Gastroesophageal sphincter (tissue), 4 donors: Measurements from ENCODE around the gene LZIC. TPM values are rescaled to one million over a fixed set of nuclear protein-coding genes. Genes with fewer than 3 reads are reported as not detected.
A peak's percentile ranks its signal among the peaks of the same experiment; 100 is the strongest.

ENCODE experiments used
- ATAC-seq: fragments of 150-250 bp; one replicate; pipeline ENCODE4 v1.9.1; 2016; ENCODE audit warnings: mild to moderate bottlenecking, moderate library complexity
- H3K27ac ChIP-seq, 4 donors: fragments of 200-600 bp; sonication (generic) in 3 of 4; 1 replicate in 3 of 4; 2 replicates in 1 of 4; pipeline ENCODE4 v1.5.1; 2016 to 2019
- H3K27me3 ChIP-seq: fragments of 200-600 bp; sonication (generic); one replicate; pipeline ENCODE4 v1.5.1; 2019
- H3K36me3 ChIP-seq, 2 donors: fragments of 200-600 bp; sonication (generic); one replicate each; pipeline ENCODE4 v1.5.1; 2019; ENCODE audit warnings: control low read depth in 1 of 2
- H3K4me1 ChIP-seq, 3 donors: fragments of 200-600 bp; sonication (generic); 1 replicate in 2 of 3; 2 replicates in 1 of 3; pipeline ENCODE4 v1.5.1; 2016 to 2019; ENCODE audit warnings: control low read depth in 2 of 3
- H3K4me3 ChIP-seq, 2 donors: fragments of 200-600 bp; sonication (generic); one replicate each; pipeline ENCODE4 v1.5.1; 2019; ENCODE audit warnings: mild to moderate bottlenecking in 1 of 2, moderate library complexity in 1 of 2
- H3K9me3 ChIP-seq, 3 donors: fragments of 200-600 bp; sonication (generic); one replicate each; pipeline ENCODE4 v1.5.1; 2017 to 2019; ENCODE audit warnings: control low read depth in 2 of 3
- EP300 ChIP-seq: sonication (generic); formaldehyde crosslinking; IDR thresholded peaks from one replicate; pipeline ENCODE4 v1.6.1; 2017; ENCODE audit warnings: antibody characterized with exemption, mild to moderate bottlenecking
- POLR2A ChIP-seq, 2 donors: fragments of 450-650 bp; IDR thresholded peaks; one replicate each; pipeline ENCODE4 v1.6.1; 2017; ENCODE audit warnings: antibody characterized with exemption in 2 of 2, mild to moderate bottlenecking in 2 of 2, moderate library complexity in 1 of 2
- POLR2AphosphoS5 ChIP-seq: sonication (generic); formaldehyde crosslinking; IDR thresholded peaks from one replicate; pipeline ENCODE4 v1.6.1; 2017; ENCODE audit warnings: antibody characterized with exemption
- WGBS, 2 donors: methylation state at CpG; one replicate each; pipeline ENCODE4 v1.1.5; 2018; ENCODE audit warnings: low coverage in 1 of 2; 5-methylcytosine and 5-hydroxymethylcytosine counted together
- total RNA-seq, 4 donors: library from RNA; depleted of rRNA; stranded (reverse); fragments of >200 nt; gene quantifications; one replicate each; pipeline ENCODE4 v1.1.0, GENCODE V29; 2016
- TF ChIP-seq, protein P1 (sequence below), 4 experiments: fragments of 200-600 bp in 2 of 4; fragments of 450-650 bp in 2 of 4; sonication (generic) in 1 of 4; IDR thresholded peaks; one replicate each; pipeline ENCODE4 v1.5.1; 2017 to 2019; ENCODE audit warnings: antibody characterized with exemption in 4 of 4, mild to moderate bottlenecking in 2 of 4, moderate library complexity in 2 of 4

The LZIC gene
- total RNA-seq: 10 to 100 TPM; 26.0 to 45.1 (median 38.4) TPM

DNA sequence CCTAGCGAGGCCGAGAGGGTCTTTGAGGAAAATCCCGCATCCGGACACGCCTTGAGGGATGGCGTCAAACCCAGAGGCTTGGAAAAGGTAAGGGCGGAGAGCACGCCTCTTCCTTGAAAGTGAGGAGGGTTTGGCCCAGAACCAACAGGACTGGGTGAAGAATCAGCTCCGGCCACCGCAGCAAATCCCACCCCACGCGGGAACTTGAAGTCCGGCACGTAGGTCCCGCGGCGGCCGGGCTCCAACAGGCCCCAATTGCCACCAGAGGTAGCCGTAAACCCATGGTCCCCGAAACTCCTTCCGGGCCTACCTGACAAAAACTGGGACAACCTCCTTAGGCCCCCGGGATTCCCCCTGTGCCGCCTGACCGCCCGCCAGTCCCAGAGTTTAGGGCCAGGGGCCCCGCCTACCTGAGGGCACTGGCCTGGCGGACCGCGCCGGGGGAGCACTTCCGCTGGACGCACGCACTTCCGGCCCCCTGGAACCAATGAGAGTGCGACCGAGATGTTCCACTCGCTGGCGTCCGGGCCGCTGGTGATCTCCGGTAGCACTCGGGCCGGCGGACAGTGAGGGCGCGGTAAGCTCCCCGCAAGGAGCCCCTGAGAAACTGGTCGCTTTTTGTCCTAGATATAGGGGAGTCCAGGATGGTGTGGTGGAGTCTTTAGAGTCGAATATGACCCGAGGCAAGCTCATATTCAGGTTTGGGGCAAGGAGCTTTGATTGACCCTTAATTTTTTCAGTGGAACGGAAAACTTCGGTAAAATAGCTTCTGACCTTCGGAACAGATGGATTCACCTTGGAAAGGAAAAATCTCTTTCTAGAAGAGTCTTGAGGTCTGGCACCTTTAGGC, at the start of gene LZIC, which contains the start of gene NMNAT1:
Gene LZIC, minus strand, starts transcription at position 453 of the 850 bp plus-strand sequence. CDS start 6,772 bp downstream, outside the sequence.
Gene NMNAT1, plus strand, starts transcription at position 537 of the 850 bp plus-strand sequence. CDS start 28,599 bp downstream, outside the sequence.
- Histone ChIP-seq H3K4me3 (peak within 1 kb of the TSS; percentile 54 to 70), H3K27ac (peak within 1 kb of the TSS; percentile 76 to 92 (median 84)), H3K27me3 (no peaks in the 10 kb centered on the region), H3K9me3 (no peaks in the 10 kb centered on the region), H3K4me1 (peaks cover 0 to 37% (median 10%) of the 10 kb centered on the region in 3 donors), H3K36me3 (peaks cover 0 to 33% of the 10 kb centered on the region in 2 donors)
- peak; percentile 99 for ATAC-seq
- 0 to 1% methylated on average over 1 to 13 of the region's 53 CpGs for WGBS, 2 donors
- TF ChIP-seq, protein P1, sequence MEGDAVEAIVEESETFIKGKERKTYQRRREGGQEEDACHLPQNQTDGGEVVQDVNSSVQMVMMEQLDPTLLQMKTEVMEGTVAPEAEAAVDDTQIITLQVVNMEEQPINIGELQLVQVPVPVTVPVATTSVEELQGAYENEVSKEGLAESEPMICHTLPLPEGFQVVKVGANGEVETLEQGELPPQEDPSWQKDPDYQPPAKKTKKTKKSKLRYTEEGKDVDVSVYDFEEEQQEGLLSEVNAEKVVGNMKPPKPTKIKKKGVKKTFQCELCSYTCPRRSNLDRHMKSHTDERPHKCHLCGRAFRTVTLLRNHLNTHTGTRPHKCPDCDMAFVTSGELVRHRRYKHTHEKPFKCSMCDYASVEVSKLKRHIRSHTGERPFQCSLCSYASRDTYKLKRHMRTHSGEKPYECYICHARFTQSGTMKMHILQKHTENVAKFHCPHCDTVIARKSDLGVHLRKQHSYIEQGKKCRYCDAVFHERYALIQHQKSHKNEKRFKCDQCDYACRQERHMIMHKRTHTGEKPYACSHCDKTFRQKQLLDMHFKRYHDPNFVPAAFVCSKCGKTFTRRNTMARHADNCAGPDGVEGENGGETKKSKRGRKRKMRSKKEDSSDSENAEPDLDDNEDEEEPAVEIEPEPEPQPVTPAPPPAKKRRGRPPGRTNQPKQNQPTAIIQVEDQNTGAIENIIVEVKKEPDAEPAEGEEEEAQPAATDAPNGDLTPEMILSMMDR (IDR thresholded peaks at IDR 0.05): peak in 3 of 4 experiments; percentile 21 to 35 (median 25)
- no peak for TF ChIP-seq EP300
- TF ChIP-seq POLR2AphosphoS5: peak; percentile 88
- peak; percentile 77 to 89 for TF ChIP-seq POLR2A (IDR thresholded peaks at IDR 0.05)

DNA sequence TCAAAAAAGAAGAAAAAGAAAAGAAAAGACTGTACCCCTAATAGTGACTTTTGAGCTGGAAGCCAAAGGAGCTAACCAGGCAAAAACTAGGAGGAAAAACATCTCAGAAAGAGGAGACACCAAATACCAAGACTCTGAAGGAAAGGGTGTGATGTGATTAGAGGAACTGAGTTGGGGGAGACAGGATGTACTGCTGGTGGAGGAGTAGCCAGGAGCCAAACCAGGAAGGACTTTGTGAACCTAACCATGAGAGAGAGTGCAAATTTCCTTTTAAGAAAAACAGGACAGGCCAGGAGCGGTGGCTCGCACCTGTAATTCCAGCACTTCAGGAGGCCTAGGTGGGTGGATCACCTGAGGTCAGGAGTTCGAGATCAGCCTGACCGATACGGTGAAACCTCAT, 49.7 kb upstream of the LZIC start:
- WGBS, 2 donors: 88% methylated on average over 5 of the region's 5 CpGs; no CpG with 5 or more reads in 1 of the 2 donors
- H3K27ac ChIP-seq: peak overlapping the region in 2 of 4 donors; percentile 26 to 39
- no peaks in the 10 kb centered on the region for H3K9me3 ChIP-seq
- H3K4me3 ChIP-seq: no peak overlapping the region
- peaks cover 0 to 31% (median 0%) of the 10 kb centered on the region in 3 donors for H3K4me1 ChIP-seq
- ATAC-seq: no peak
- TF ChIP-seq POLR2A (IDR thresholded peaks at IDR 0.05): no peak
- no peak for TF ChIP-seq EP300
- TF ChIP-seq POLR2AphosphoS5: no peak
- TF ChIP-seq, protein P1 (IDR thresholded peaks at IDR 0.05): no peak
- H3K27me3 ChIP-seq: peaks cover 11% of the 10 kb centered on the region
- H3K36me3 ChIP-seq: peaks cover 0 to 5% of the 10 kb centered on the region in 2 donors

DNA sequence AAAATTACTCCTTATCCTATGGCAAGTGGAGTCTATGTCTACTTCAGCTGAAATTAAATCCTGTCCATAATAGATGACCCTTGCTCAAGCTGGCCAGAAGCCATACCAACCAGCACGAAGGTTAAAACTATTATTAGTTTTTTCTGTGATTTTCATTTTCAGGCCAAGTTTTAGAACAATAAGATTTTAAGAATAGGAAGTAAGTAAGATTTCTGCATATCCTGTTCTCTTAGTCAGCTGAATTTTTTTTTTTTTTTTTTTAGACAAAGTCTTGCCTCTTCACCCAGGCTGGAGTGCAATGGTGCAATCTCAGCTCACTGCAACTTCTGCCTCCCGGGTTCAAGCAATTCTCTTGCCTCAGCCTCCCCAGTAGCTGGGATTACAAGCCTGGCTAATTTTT, 47.8 kb upstream of the LZIC start:
- WGBS, 2 donors: 60 to 61% methylated on average over 2 of the region's 2 CpGs
- TF ChIP-seq POLR2AphosphoS5 (no peak), EP300 (no peak), POLR2A (IDR thresholded peaks at IDR 0.05) (no peak)
- TF ChIP-seq, protein P1 (IDR thresholded peaks at IDR 0.05): no peak
- peak; percentile 40 for ATAC-seq

DNA sequence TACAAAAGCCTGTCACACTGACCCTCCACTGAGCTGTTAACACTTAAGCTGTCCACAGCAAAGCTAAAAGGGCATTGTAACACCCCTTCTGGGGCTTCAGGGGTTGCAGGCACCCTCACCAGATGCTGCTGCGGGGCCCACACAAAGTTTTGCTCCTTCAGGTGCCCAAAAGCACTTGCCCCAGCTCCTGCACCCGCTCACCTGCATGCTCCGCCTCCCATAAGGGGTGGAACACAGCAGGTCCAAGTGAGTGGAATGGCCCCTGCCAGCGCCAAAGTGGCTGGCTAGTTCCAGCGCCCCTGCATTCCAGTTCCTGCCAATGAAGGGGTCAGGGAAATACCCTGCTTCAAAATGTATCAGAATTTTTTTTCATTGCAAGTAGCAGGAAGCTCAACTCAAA, 46.6 kb upstream of the LZIC start:
- Histone ChIP-seq H3K27me3 (no peaks in the 10 kb centered on the region), H3K4me1 (peaks cover 0 to 27% (median 0%) of the 10 kb centered on the region in 3 donors), H3K27ac (no peak overlapping the region), H3K36me3 (peaks cover 0 to 5% of the 10 kb centered on the region in 2 donors), H3K4me3 (no peak overlapping the region), H3K9me3 (no peaks in the 10 kb centered on the region)
- no peak for ATAC-seq
- no CpG with 5 or more reads among the region's 5 CpGs for WGBS, 2 donors
- TF ChIP-seq, protein P1 (IDR thresholded peaks at IDR 0.05): no peak
- no peak for TF ChIP-seq EP300
- no peak for TF ChIP-seq POLR2A (IDR thresholded peaks at IDR 0.05)
- TF ChIP-seq POLR2AphosphoS5: no peak

More for the DNA sequence above, 47.8 kb upstream of the LZIC start:
- no peaks in the 10 kb centered on the region for H3K27me3 ChIP-seq
- H3K4me1 ChIP-seq: peaks cover 0 to 17% (median 0%) of the 10 kb centered on the region in 3 donors
- H3K9me3 ChIP-seq: no peaks in the 10 kb centered on the region
- H3K4me3 ChIP-seq: no peak overlapping the region
- H3K36me3 ChIP-seq: peaks cover 0 to 5% of the 10 kb centered on the region in 2 donors
- H3K27ac ChIP-seq: peak overlapping the region in 2 of 4 donors; percentile 26 to 51
